Measurements from ENCODE around the gene ORM1.
A peak's percentile ranks its signal among the peaks of the same experiment; 100 is the strongest.
"Not testable (repeated sequence)": the region's sequence is repeated elsewhere in the genome, so short reads cannot be mapped to it uniquely, and the experiment has no call there.

ORM1 gene

DNA sequence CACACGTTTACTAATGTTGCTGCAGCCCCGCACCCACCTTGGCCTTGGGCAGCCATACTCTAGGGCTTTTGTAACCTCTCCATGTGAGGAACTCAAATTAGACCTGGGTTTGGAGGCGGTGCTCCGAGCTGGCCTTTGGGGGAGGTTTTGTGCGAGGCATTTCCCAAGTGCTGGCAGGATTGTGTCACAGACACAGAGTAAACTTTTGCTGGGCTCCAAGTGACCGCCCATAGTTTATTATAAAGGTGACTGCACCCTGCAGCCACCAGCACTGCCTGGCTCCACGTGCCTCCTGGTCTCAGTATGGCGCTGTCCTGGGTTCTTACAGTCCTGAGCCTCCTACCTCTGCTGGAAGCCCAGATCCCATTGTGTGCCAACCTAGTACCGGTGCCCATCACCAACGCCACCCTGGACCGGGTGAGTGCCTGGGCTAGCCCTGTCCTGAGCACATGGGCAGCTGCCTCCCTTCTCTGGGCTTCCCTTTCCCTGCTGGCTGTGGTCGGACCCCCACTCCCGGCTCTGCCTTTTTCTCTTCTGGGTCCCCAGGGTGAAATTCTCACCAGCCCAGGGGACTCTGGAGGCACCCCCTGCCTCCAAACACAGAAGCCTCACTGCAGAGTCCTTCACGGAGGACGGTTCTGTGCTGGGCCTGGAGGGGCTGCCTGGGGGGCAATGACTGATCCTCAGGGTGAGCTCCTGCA, at the start of gene ORM1:
Gene ORM1 (plus strand): TSS at position 268 of the 701 bp plus-strand sequence. CDS start 36 bp downstream, at position 304.
- DNase-seq: not testable (repeated sequence)

DNA sequence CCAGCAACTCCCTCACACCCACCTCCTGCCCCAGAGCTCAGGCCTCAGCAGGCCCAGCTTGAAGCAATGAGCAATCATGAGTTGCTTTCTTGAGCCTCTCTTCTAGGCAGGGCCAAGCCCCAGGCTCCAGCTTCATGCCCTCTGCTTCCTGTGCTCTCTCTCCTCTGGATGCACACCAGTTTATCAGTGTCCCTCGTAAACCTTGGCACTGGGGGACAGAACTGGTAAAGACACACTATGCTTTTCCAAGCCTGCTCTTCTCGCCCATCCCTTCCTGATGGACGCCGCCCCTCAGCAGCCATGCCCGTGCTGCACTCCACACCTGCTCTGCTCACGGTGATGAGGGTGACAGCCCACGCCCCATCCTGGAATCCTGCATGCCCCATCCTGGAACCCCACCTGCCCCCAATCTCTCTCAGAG, 49.4 kb upstream of the ORM1 start:
- no peak for DNase-seq

DNA sequence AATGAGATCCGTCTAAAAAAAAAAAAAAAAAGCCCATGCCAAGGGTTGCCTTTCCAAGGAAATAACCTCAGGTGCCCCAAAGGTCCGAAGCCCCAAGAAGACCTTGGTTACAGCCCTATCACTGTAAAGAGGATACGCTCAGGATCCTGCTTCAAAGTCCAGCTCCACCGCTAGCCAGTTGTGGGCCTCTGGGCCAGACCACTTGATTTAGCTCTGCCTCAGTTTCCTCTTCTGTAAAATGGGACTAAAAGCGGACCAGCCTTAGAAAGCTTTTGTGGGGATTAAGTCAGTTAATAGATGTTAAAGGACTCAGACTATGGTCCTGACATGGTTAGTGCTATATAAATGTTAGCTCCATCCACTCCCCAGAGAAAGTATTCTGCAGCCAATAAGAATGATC, 48.7 kb upstream of the ORM1 start:
- no peak for DNase-seq

DNA sequence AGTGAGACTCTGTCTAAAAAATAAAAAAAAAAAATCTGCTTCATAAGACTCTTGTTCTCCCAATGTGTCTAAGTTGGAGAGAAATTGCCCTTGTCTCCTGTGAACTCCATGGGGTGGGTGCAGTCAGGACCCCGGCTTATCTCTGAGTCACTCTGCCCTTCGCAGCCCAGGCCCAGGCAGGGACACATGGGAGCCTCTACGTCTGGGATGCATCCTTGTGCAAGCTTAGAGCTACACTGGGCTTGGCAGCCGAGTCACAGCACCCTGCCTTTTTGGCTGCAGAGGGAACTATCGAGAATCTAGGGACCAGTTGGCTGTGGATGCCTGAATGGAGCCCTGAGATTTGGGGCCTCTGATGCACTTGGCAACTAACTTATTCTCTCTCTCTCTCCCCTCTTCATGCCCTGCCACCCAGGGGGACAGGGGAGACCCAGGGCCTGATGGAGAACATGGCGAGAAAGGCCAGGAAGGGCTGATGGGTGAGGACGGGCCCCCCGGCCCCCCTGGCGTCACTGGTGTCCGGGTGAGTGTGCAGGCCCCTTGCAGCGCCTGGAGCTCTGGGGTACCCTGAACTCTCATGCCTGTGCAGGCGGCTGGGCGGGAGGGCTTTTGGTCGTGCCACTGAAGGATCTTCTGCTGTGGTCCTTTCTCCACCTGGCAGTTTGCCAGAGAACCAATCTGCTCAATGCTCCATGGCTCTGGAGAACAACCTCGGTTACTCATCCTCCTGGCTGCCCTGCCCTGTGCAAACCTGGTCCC, 47.5 kb upstream of the ORM1 start:
- DNase-seq: no peak

DNA sequence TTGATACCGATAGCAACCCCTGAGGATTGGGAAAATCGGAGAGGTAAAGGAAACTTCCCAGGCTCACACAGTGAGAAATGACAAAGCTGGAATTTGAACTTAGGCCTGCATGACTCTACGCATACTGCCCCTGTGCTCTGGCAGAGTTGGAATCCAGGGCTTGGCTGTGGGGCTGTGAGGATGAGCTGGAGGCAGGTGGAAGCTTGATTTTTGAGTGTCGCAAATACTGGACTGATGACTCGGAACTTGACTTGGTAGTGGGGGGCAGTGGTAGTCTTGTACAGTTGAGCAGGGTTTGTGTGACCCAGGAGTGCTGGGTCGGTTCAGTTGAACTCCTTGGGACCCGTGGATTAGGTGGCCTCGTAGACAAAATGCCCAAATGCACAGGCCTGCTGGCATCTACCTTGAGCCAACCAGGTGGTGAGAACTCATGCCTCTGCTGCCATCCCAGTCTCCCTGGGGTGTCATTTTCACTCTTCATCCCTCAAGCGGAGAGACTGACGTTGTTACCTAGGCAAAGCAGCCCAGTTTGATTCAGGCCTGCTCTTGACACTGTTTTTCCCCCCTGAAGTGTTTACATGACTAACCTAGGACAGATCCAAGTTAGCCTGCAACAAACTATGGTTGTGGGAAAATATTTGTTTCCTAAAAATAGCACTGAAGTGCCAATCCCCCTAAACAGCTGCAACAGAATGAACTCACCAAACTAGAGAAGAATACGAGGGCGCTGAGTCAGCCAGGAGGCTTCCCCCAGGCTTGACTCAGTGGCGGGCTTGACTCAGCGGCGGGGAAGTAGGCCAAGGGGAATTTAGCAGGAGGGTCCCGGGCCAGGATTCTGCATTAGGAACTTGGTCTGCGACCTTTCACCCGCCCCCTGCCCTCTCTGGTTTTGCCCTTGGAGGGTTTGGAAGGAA, 45.7 kb upstream of the ORM1 start:
- peak in 1 of 51 donors; percentile 36 for DNase-seq

DNA sequence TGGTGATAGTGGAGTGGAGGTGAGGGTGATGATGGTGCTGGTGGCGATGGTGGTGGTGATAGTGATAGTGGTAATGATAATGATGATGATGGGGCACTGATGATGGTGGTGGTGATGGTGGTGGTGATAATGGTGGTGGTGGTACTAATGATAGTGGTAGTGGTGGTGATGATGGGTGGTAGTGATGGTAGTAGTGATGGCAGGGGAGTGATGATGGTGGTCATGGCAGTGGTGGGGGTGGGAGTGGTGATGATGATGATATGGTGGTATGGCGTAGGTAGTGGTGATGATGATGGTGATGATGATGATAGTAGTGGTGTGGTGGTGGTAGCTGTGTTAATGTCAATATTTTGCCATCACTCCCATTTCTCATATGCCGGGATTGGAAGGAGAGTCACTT, 44.5 kb upstream of the ORM1 start:
- DNase-seq: no peak

DNA sequence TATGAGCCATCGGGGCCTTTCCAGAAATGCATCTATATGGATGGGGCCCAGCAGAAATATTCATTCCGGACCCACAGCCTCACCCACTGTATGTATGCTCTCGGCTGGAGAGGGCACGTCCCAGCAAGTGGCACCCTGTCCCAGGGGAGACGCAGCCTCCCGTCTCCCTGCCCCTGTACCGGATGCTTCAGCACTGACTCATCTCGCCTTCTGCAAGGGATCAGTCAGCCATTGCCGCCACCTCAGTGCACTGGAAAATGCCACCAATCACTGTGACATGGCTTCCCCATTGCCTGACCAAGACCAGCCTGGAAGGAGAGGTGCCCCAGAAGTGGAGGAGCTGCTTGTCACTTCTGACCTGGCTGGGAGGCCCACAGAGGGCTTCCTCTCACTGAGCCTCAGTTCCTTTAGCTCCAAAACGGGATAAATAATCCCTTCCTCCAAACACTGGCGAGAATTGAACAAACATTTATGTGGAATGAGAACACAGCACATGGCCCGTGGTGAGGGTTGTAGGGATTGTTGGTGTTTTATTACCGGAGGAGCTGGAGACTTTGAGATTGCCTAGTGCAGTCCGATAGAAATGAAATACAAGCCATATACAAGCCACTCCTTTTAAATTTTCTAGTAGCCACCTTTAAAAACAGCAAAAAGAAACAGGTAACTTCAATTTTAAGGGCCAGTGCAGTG, 43.9 kb upstream of the ORM1 start:
- no peak for DNase-seq

DNA sequence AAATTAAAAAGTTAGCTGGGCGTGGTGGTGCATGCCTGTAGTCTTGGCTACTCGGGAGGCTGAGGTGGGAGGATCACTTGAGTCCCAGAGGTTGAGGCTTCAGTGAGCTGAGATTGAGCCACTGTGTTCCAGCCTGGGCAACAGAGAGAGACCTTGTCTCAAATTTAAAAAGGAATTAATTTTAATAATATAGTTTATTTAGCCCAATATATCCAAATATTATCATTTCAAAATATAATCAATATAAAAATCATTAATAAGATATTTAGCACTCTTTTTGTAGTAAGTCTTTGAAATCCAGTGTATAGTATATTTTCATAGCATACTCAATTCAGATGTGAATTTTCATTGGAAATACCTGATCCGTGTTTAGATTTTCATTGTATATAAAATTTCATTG, 43.2 kb upstream of the ORM1 start:
- no peak for DNase-seq

DNA sequence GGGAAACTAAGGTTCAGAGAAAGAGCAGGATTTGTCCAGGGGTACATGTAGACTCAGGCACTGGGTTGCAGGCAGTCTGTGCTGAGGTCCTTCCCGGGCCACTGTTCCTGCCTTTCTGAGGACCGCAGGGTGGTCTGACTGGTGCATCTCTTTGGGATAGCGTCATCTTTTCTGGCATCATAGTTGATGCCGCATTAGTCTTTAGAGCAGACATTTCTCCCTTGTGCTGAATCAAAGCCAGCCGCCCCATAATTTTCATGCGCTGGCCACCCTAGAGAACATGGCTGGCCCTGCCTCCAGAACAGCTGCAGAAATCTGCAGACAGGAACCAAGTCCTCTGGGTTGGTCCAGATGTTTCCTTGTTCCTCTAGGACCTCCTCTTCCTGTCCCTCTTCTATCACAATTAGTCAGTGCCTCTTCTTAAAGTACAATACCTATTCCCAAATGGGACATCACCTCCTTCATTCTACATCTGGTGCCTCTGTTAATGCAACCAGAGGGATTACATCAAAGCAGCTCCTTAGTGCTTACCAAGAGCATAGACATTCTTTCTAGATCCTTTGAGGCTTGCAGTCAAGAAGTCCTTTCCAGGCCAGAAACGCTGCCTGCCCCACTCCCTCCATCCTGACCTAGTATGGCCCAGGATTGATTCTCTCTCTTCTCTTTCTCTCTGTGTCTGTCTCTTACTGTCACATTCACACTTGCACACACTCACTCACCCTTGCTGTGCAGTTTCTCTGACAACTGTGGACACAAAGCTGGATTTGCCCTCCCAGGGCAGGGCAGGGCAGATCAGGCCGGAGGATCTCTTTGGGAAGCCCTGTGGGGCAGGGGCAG, 42.0 kb upstream of the ORM1 start:
- DNase-seq: no peak

DNA sequence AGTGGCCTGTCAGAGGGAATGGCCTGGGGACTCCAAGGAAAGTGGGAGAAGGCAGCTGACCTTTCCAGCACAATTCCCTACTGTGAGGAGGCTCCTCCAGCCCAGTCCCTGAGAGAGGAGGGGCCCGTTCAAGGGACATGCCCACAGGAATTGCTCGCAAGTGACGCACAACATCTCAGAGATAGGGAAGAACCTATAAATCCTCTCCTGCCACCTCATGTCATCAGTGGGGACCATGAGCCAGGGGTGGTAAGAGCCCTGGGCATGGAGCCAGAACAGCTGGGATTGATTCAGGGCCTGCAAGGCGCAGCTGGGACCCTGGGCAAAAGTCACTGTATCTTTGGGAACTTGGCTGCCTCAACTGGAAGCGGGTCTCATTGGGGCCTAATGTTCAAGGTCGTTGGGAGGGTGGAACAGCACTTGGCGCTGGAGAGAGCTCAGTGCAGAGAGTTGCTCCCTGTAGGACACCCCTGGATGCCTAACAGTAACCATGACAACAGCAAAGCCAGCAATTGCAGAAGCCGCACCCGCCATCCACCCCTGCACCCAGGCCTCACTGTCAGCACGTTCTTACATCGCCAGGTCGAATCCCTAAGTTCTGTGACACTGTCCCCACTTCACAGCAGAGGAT, 41.3 kb upstream of the ORM1 start:
- DNase-seq: peak in 1 of 51 donors; percentile 37

DNA sequence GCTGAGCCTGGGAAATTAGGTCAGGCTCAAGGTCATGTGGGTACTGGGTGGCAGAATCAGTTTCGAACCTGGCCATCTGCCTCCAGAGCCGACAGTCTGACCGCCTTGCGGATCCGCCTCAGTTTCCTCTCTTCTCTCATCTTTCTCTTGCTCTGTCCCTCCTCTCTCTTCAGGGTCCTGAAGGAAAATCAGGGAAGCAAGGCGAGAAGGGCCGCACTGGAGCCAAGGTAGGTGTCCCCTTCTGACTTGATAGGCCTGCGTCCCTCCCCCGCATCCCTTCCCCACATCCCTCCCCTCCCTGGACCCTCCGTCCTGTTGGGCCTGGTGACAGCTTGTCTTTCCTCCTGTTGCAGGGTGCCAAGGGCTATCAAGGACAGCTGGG, 40.8 kb upstream of the ORM1 start:
- DNase-seq: no peak

DNA sequence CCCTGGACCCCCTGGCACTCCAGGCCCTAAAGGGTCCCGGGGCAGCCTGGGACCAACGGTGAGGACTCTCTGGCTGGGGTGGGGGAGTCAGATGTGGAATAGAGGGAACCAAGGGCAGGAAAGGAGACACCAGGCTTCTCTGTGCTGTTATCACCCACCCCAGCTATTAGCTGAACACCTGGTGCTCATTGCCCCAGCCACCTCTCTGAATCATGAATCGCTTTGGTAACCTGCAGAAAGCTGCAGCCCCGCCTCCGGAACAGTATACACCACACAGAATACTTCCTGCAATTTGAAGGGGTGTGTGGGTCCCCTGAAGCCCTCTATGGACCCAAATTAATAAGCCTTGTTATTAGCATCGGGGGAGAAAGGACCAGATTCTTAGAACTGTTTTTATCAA, 40.4 kb upstream of the ORM1 start:
- no peak for DNase-seq

DNA sequence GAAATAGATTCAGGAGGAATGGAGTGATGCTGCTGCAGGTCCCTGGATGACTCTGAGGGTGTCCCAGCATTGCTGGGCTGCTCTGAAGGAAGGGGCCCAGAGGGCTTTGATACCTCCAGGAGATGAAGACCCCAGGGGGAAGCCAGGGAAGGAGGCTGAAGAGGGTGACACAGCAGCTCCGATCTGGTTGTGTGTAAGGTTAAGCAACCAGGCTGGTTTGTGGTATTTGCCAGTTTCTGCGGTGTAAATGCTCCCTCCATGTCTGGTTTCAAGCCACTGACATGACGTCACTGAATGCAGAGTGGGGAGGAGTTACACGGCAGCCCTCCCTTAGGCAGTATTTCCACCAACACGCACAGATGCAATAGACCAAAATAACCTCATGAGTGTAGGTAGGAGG, 40.0 kb upstream of the ORM1 start:
- DNase-seq: peak in 1 of 51 donors; percentile 17

DNA sequence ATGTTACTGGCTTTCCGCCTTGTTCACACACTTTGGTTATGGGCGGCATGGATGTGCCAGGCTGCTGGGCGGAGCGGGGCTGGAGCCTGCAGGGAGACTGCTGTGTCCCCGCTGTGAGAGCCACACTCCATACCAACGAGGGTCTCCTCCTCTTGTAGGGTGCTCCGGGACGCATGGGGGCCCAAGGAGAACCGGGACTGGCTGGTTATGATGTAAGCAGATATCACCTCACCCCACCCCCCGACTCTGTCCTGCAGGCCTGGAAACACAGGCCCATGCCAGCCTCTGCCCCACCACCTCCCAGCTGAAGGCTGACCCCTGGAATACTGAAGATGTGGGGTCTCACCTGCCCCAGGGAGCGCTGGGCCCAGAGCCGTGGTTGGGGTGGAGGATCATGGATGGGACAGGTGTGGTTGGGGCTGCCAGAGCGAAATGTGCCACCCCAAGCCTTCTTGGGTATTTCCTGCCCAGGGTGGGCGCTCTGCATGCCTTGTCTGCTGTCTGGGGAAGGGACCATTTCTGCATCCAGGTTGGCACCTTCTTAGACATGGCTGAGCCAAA, 39.3 kb upstream of the ORM1 start:
- DNase-seq: no peak

DNA sequence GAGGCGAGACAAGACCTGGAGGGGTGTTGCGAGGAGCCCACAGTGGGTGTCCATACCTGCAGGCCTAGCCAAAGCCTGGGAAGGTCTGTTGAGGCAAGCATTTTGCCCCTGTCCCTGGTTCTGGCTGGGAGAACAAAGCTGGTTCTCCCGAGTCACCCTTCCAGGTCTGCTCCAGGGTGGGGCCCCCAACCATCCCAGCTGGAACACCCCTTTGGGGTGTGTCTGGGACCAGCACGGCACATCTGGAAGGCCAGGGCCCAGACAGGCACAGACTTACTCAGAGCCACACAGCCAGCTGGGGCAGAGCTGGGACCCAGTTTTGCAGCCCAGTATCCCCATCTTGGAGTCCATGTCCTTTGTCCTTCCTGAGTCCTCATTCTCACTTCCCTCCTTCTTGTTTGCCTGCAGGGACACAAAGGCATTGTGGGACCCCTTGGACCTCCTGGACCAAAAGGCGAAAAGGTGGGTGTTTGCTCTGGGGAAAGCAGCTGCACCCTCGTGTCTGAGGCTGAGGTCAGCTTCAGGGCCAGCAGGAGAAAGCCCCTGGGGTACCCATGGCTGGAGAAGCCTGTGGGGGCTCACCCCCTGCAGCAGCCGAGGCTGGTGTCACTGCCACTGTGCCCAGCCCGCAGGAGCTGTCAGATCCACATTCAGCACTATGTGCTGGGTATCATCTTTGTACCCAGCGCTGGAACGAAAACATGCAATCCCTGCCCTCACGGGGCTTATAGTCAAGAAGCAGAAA, 38.4 kb upstream of the ORM1 start:
- DNase-seq: no peak

DNA sequence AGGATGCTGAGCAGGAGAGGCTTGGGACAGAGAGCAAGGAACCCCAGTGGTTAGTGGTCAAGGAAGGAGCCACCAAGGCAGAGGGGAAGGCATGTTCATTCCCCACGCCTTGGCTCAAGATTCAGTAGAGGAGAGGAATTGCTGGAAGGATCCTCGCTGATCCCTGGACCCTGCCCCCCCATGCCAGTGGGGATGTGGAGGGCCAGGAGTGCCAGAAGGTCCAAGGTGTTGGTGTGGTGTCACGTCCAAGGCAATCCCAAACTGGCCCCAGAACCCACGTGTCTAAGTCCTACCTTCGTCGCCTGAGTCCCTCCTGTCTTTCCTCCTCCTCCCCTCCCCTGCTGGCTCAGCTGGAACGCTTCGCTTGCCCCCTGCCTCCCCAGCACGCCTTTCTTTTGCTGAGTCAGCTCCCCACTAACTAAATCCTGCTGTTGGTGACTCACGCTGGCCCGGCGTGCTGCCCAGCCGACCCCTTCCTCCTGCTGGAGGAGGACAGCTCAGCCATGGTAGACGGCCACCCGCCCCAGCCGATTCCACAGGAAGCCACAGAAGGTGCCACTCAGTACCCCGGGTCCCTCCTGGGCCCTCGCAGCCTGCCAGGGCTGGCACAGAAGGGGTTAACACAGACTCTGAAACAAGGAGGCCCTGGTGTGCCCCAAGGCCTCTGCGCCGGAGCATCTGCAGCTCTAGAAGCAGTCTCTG, 37.6 kb upstream of the ORM1 start:
- no peak for DNase-seq

DNA sequence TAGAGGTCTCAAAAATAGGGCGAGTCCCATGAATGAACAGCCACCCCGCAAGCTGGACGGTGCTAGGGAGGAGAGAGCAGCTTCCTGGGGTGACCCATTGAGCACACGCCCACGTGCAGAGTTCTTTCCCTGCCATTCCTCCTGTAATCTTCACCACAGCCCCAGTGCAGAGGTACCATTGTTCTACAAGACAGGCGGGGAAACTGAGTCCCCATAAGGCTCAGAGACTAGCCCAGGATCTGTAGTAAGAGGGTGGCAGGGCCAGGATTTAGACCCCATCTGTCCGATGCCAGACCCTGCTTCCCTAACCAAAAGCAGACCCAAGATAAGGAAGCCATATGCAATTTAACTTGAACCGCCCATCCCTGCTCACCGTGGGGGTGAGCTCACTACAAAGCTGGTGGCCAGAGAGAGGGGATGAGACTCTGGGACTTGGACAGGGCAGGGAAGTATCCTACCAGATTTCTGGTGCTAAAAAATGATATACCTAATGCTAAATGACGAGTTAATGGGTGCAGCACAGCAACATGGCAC, 36.7 kb upstream of the ORM1 start:
- no peak for DNase-seq

Measured in hypothalamus (tissue), 51 donors.